ENCODE results near the gene CEP41. TPM values are rescaled to one million over a fixed set of nuclear protein-coding genes. Genes with fewer than 3 reads are reported as not detected.

Gene CEP41
- total and polyA plus RNA-seq, 2 of the 13 experiments (the other 11 are each of a cell fraction or from before 2014, with no cell fraction given), result 8.7 to 9.0 TPM

- no peak for ATAC-seq
- Histone ChIP-seq H3K36me3 (replicated peaks in 1 of 2; ENCODE audit: control insufficient read depth in 1 of 2, insufficient read depth in 2 of 2, low read length in 2 of 2) (no peaks in the 10 kb centered on the region), H3K4me2 (ENCODE audit: low read depth, low read length) (no peak overlapping the region), H3K27me3 (ENCODE audit: control insufficient read depth in 1 of 2, insufficient read depth in 2 of 2, low read length in 2 of 2) (peaks cover 0 to 15% of the 10 kb centered on the region in 2 experiments; a peak in 1 of 5 replicates), H3K27ac (ENCODE audit: extremely low read length, insufficient read depth, low read length) (no peak overlapping the region), H3K79me2 (ENCODE audit: insufficient read depth, low read length) (no peaks in the 10 kb centered on the region), H3K4me3 (replicated peaks in 1 of 3; ENCODE audit: insufficient read depth in 1 of 3, low read depth in 2 of 3, low read length in 3 of 3) (no peak overlapping the region), H4K20me1 (ENCODE audit: insufficient read depth, low read length) (no peaks in the 10 kb centered on the region), H3K9ac (ENCODE audit: insufficient read depth, low read depth, low read length) (no peak overlapping the region), H3K9me3 (ENCODE audit: low read length) (peaks cover 4% of the 10 kb centered on the region; the same call in 1 of the 2 replicates), H2AFZ (ENCODE audit: low read length) (no peak overlapping the region), H3K4me1 (ENCODE audit: insufficient read depth, low read length) (no peaks in the 10 kb centered on the region)
- FAIRE-seq, result no peak
- WGBS (ENCODE audit: low lambda C conversion rate), result under 1% methylated on average over 7 of the region's 7 CpGs
- ChIA-PET CTCF (ENCODE audit: low intra/inter-chr PET ratio, low total read pairs) (no interaction called here), POLR2A (no interaction called here)
- TF ChIP-seq FOXO4 (CRISPR knock-in tag; conservative IDR thresholded peaks at IDR 0.05) (no peak), TBX2 (CRISPR knock-in tag; IDR thresholded peaks at IDR 0.05; ENCODE audit: borderline replicate concordance) (no peak), CHD2 (IDR thresholded peaks at IDR 0.05; ENCODE audit: low read depth, low read length) (no peak), HDAC1 (CRISPR knock-in tag; IDR thresholded peaks at IDR 0.05) (no peak), ZNF510 (CRISPR knock-in tag; IDR thresholded peaks at IDR 0.05; ENCODE audit: low read depth) (no peak), MIER3 (CRISPR knock-in tag; IDR thresholded peaks at IDR 0.05; ENCODE audit: borderline replicate concordance) (no peak)
- intact Hi-C loops (cut with micrococcal nuclease; ENCODE audit: unreplicated experiment), result no loop called here
- in situ Hi-C loops (cut with HindIII; ENCODE audit: extremely low pct_ligation_motif_present, low pct_unique_long_range_greater_than_20kb), result no loop called here
- no TSS peak for BruUV-seq (replicated peaks)
- DNase-seq (ENCODE audit: low spot score), result no peak
These were observed 35.0 kb upstream of the CEP41 start for GRCh38 chr7:130475776-130476175.

- Histone ChIP-seq H3K27ac (ENCODE audit: extremely low read length, insufficient read depth, low read length) (no peak overlapping the region), H3K4me1 (ENCODE audit: insufficient read depth, low read length) (no peaks in the 10 kb centered on the region), H3K9me3 (ENCODE audit: low read length) (peaks cover 4% of the 10 kb centered on the region; the same call in 1 of the 2 replicates), H3K27me3 (ENCODE audit: control insufficient read depth in 1 of 2, insufficient read depth in 2 of 2, low read length in 2 of 2) (peaks cover 0 to 15% of the 10 kb centered on the region in 2 experiments; a peak in 1 of 5 replicates), H3K4me3 (replicated peaks in 1 of 3; ENCODE audit: insufficient read depth in 1 of 3, low read depth in 2 of 3, low read length in 3 of 3) (no peak overlapping the region), H3K4me2 (ENCODE audit: low read depth, low read length) (no peak overlapping the region), H3K79me2 (ENCODE audit: insufficient read depth, low read length) (no peaks in the 10 kb centered on the region), H3K36me3 (replicated peaks in 1 of 2; ENCODE audit: control insufficient read depth in 1 of 2, insufficient read depth in 2 of 2, low read length in 2 of 2) (no peaks in the 10 kb centered on the region), H2AFZ (ENCODE audit: low read length) (no peak overlapping the region), H3K9ac (ENCODE audit: insufficient read depth, low read depth, low read length) (no peak overlapping the region), H4K20me1 (ENCODE audit: insufficient read depth, low read length) (no peaks in the 10 kb centered on the region)
- no peak for DNase-seq (ENCODE audit: low spot score)
- in situ Hi-C loops (cut with HindIII; ENCODE audit: extremely low pct_ligation_motif_present, low pct_unique_long_range_greater_than_20kb), result no loop called here
- intact Hi-C loops (cut with micrococcal nuclease; ENCODE audit: unreplicated experiment), result no loop called here
- ChIA-PET POLR2A (no interaction called here), CTCF (ENCODE audit: low intra/inter-chr PET ratio, low total read pairs) (no interaction called here)
- no peak for FAIRE-seq
- WGBS (ENCODE audit: low lambda C conversion rate), result 33% methylated on average over 4 of the region's 4 CpGs
- no peak for TF ChIP-seq ZSCAN12 (CRISPR knock-in tag; IDR thresholded peaks at IDR 0.05)
- TF ChIP-seq ZNF432 (CRISPR knock-in tag; IDR thresholded peaks at IDR 0.05; ENCODE audit: borderline replicate concordance), result no peak
- TF ChIP-seq ARID2 (CRISPR knock-in tag; IDR thresholded peaks at IDR 0.05; ENCODE audit: borderline replicate concordance), result no peak
- TF ChIP-seq ZNF737 (CRISPR knock-in tag; IDR thresholded peaks at IDR 0.05; ENCODE audit: borderline replicate concordance), result no peak
- TF ChIP-seq REPIN1 (CRISPR knock-in tag; IDR thresholded peaks at IDR 0.05; ENCODE audit: borderline replicate concordance, low read depth), result no peak
- no peak for TF ChIP-seq ZNF580 (CRISPR knock-in tag; IDR thresholded peaks at IDR 0.05; ENCODE audit: borderline replicate concordance, low read depth)
- TF ChIP-seq ZMAT5 (CRISPR knock-in tag; IDR thresholded peaks at IDR 0.05; ENCODE audit: borderline replicate concordance, low read depth), result no peak
- TF ChIP-seq ZNF709 (CRISPR knock-in tag; IDR thresholded peaks at IDR 0.05), result no peak
- TF ChIP-seq ZFYVE20 (CRISPR knock-in tag; IDR thresholded peaks at IDR 0.05; ENCODE audit: borderline replicate concordance, low read depth), result no peak
- no peak for TF ChIP-seq ZNF569 (CRISPR knock-in tag; IDR thresholded peaks at IDR 0.05; ENCODE audit: borderline replicate concordance)
- BruUV-seq (replicated peaks), result no TSS peak
- no peak for ATAC-seq
These were observed 33.1 kb upstream of the CEP41 start for GRCh38 chr7:130473876-130474275.

Data from HepG2 (cell line).